Loucy (cell line): ENCODE measurements around the gene PRR5.

ENCODE experiments used
- CTCF ChIP-seq: fragments of 200-600 bp; sonication (generic); conservative IDR thresholded peaks from 2 replicates; pipeline ENCODE4 v1.5.1; 2014; ENCODE audit warnings: mild to moderate bottlenecking, antibody characterized with exemption, low read length
- EZH2phosphoT487 ChIP-seq: fragments of 200-600 bp; IDR thresholded peaks from 2 replicates; pipeline ENCODE4 v1.6.1; 2018; ENCODE audit warnings: antibody characterized with exemption, mild to moderate bottlenecking, moderate library complexity, borderline replicate concordance

- TF ChIP-seq CTCF (no peak), EZH2phosphoT487 (no peak)
Observed at GRCh38 chr22:44689173-44689572, 12.8 kb upstream of the PRR5 start.
